Skeletal muscle satellite cell (primary cell): Measurements from ENCODE around the gene MTMR10.

ENCODE experiments used
- H3K27me3 ChIP-seq: 2 replicates; pipeline ENCODE4 v1.7.0; 2013; ENCODE audit warnings: low read length; ENCODE audit not compliant: control insufficient read depth, insufficient read depth
- H3K36me3 ChIP-seq: 2 replicates; pipeline ENCODE4 v1.7.0; 2013; ENCODE audit warnings: mild to moderate bottlenecking, control low read depth, low read length; ENCODE audit not compliant: insufficient read depth
- H3K4me1 ChIP-seq: 2 replicates; pipeline ENCODE4 v1.7.0; 2013; ENCODE audit warnings: low read length; ENCODE audit not compliant: control insufficient read depth, insufficient read depth
- H3K4me2 ChIP-seq: 2 replicates; pipeline ENCODE4 v1.7.0; 2013; ENCODE audit warnings: mild to moderate bottlenecking, low read length
- H3K4me3 ChIP-seq: 2 replicates; pipeline ENCODE4 v1.7.0; 2013; ENCODE audit warnings: low read length
- H3K9ac ChIP-seq: 2 replicates; pipeline ENCODE4 v1.7.0; 2013; ENCODE audit warnings: mild to moderate bottlenecking, low read depth, low read length, moderate library complexity
- H3K9me3 ChIP-seq: replicated peaks from 2 replicates; pipeline ENCODE4 v1.7.0; 2013; ENCODE audit warnings: mild to moderate bottlenecking, control low read depth, low read length

MTMR10 gene

DNA sequence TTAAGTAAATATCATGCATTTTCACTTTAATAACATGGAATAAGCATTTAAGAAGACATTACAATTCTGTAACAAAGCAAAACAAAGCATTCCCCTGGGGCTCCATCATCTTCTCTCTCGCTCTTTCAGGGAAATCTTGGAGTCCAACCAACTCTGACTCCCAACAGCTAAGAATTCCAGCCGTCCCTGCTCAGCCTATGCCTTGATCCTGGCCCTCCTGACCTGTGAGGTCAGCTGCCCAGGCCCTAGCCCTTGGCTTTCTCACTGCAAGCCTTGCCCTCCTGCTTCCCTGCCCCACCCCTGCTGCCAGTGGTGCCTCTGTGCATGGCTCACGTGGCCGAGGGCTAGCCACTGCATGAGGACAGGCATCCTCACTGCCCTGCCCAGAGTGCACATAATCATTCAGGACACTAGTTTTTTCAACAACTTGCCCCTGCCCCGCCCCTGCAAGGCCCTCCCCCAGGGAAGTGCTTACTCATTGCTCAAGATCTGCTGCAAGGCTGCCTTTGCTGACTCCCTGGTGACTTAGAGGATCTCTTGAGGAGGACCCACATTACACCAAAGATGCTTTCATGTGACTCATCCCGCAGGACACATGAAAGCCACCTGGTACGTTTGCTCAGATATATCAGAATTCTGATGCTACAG, 37.6 kb downstream of the MTMR10 start:
- no peak overlapping the region for H3K4me3 ChIP-seq
- H3K9me3 ChIP-seq = no peaks in the 10 kb centered on the region
- H3K36me3 ChIP-seq = peaks cover 50% of the 10 kb centered on the region
- H3K9ac ChIP-seq = no peak overlapping the region
- H3K27me3 ChIP-seq = no peaks in the 10 kb centered on the region
- H3K4me2 ChIP-seq = peak overlapping the region; percentile 31
- peaks cover 15% of the 10 kb centered on the region for H3K4me1 ChIP-seq

DNA sequence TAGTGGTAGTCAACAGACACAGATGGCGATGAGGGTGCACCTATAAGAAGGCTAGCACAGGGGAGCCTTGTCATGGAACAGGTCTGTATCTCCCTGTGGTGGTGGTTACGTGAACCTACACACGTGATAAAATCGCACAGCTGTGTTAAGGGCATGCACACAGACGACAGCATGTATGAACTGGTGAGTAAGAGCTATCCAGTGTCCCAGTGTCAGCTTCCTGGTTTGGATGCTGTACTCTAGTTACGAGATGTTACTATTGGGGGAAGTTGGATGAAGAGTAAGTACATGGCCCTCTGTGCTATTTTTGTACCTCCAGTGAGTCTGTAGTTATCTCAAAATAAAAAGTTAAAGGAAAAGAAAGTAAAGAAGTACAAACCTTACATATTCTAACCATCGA, 38.2 kb downstream of the MTMR10 start:
- H3K4me3 ChIP-seq = no peak overlapping the region
- no peaks in the 10 kb centered on the region for H3K9me3 ChIP-seq
- no peak overlapping the region for H3K4me2 ChIP-seq
- no peak overlapping the region for H3K9ac ChIP-seq
- H3K27me3 ChIP-seq = no peaks in the 10 kb centered on the region
- H3K36me3 ChIP-seq = peaks cover 48% of the 10 kb centered on the region
- peaks cover 15% of the 10 kb centered on the region for H3K4me1 ChIP-seq

DNA sequence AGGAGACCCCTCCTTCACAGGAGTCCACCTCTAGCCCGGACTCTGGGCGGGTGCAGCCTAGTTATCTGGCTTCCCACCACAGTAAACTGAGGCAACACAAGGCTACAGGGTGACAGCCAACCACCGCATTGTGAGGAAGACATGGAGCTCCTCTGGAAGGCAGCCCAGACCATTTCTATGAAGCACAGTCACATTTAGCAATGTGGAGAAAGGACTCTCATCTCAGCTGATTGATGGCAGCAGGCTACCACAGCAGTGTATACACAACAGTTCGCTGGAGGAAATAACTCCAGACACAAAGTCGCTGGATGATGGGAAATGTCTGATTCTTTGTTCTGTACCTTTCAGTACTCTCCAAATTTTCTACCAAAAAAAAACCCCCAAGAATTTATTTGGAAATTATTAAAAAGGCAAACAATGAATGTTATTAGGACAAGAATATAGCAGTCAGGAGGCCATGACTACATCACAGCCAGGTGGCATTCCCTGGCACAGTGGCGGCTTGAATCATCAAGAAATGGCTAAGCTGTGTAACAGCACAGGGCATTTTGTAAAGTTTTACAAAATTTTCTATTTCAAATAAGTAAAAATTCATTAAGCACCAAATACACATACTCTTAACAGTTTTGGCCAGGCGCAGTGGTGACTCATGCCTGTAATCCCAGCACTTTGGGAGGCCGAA, 47.6 kb downstream of the MTMR10 start:
- Histone ChIP-seq H3K4me1 (no peaks in the 10 kb centered on the region), H3K27me3 (no peaks in the 10 kb centered on the region), H3K9me3 (no peaks in the 10 kb centered on the region), H3K36me3 (peaks cover 79% of the 10 kb centered on the region), H3K9ac (no peak overlapping the region), H3K4me3 (no peak overlapping the region), H3K4me2 (no peak overlapping the region)

DNA sequence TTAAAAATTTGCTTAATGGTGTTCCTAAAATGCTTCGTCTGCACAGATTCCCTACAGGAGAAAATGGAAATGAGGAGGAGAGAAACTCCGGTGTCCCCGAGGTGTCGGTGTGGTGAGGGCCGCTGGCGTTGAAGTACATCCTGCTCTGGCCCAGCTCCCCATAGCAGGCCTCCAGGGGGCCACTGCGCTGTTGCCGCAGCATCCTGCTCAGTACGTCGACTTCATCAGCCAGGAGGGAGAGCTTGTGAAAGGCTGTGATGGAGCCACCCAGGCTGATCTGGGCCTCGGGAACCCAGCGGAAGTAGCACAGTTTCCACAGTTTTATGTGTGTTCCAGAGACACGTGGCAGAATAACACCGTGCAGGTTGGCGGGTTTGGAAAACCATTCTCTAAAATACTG, 49.9 kb downstream of the MTMR10 start:
- Histone ChIP-seq H3K36me3 (peaks cover 82% of the 10 kb centered on the region), H3K4me2 (no peak overlapping the region), H3K9me3 (no peaks in the 10 kb centered on the region), H3K4me3 (no peak overlapping the region), H3K4me1 (no peaks in the 10 kb centered on the region), H3K27me3 (no peaks in the 10 kb centered on the region), H3K9ac (no peak overlapping the region)

DNA sequence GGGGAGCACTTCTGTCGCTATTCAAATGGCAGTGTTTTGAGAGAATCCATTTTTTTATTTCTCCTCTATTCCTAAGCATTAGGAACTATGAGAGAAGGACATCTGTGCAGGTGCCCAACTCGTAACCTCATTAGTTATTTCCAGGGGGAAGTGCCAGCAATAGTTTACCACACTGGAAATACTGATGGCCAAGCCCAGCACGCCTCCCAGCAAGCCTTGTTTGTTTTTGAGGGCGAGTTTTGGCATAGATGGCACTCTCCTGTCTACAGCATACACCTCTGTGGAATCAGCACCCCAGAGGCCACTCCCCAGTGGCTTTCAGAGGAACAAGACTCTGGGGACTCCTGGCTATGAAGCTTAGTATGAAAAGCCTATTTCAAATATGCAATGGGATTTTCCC, 51.1 kb downstream of the MTMR10 start:
- Histone ChIP-seq H3K9ac (no peak overlapping the region), H3K27me3 (no peaks in the 10 kb centered on the region), H3K4me1 (no peaks in the 10 kb centered on the region), H3K4me3 (no peak overlapping the region), H3K4me2 (no peak overlapping the region), H3K36me3 (peaks cover 77% of the 10 kb centered on the region), H3K9me3 (no peaks in the 10 kb centered on the region)

DNA sequence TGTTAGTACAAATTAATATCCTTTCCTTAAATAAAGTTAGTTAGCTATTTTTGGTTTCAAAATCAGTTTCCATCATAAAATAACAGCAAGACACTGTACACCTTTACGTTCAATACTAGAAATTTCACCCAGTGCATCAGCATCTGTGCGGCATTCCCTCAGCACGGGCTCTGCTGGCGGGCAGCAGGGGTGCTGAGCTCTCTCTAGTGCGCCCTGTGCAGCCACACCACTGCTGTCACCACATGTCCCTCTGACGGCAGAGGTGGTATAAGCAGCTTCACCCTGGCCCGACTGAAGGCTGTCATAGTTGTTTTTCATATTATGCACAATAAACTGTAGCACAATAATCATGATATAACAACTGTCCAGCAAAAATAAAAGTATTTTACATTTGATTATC, 52.3 kb downstream of the MTMR10 start:
- H3K4me2 ChIP-seq = no peak overlapping the region
- H3K4me3 ChIP-seq = no peak overlapping the region
- H3K9me3 ChIP-seq = no peaks in the 10 kb centered on the region
- H3K4me1 ChIP-seq = no peaks in the 10 kb centered on the region
- no peak overlapping the region for H3K9ac ChIP-seq
- peaks cover 83% of the 10 kb centered on the region for H3K36me3 ChIP-seq
- H3K27me3 ChIP-seq = no peaks in the 10 kb centered on the region

DNA sequence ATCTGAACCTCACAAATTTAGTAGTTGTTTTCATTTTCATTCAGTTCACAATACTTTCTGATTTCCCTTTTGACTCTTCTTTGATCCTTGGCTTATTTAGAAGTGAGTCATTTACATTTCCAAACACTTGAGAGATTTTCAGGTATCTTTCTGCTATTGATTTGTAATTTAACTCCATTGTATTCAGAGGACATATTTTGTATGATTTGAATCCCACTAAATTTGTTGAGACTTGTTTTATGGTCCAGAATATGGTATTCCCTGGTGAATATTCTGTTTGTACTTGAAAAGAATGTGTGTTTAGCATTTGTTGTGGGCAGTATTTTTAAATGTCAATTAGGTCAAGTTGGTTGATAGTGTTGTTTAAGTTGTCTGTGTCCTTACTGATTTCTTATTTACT, 58.1 kb downstream of the MTMR10 start:
- Histone ChIP-seq H3K9ac (no peak overlapping the region), H3K9me3 (no peaks in the 10 kb centered on the region), H3K4me3 (no peak overlapping the region), H3K27me3 (no peaks in the 10 kb centered on the region), H3K4me2 (no peak overlapping the region), H3K36me3 (peaks cover 62% of the 10 kb centered on the region), H3K4me1 (no peaks in the 10 kb centered on the region)

DNA sequence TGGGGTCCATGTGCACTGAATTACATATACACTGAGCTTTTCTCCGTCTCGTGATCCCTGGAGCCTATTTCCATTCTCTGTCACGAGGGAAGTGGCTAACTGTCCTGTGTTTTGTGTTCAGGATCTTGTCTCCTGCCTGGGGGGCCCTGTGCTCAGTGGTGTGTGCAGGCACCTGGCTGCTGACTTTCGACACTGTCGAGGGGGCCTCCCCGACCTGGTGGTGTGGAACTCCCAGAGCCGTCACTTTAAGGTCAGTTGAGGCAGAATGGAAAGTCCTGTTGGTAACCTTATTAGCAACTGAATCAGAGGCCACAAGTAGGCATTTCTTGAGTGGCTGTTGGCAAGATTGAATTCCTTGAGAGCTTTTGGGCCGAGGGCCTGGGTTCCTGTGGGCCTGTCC, 61.0 kb downstream of the MTMR10 start:
- no peaks in the 10 kb centered on the region for H3K9me3 ChIP-seq
- H3K36me3 ChIP-seq = peaks cover 69% of the 10 kb centered on the region
- H3K4me3 ChIP-seq = no peak overlapping the region
- no peak overlapping the region for H3K9ac ChIP-seq
- no peak overlapping the region for H3K4me2 ChIP-seq
- H3K27me3 ChIP-seq = no peaks in the 10 kb centered on the region
- no peaks in the 10 kb centered on the region for H3K4me1 ChIP-seq

DNA sequence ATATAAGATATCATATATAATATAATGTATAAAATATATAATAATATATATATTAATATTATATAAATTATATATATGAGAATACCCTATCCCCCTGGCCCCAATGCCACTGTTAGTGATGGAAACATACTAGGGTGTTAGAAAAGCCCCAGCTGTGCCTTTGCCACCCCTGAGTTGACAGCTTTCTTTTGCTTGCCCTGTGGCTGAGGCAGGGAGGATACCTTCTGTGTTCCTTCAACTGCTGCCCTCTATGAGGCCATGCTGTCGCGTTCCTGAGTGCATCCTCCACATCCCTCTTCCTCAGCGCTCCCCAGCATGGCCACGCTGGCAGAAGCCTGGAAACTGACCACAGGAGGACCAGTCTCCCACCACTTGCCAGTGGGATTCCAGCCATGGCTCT, 61.4 kb downstream of the MTMR10 start:
- Histone ChIP-seq H3K4me1 (no peaks in the 10 kb centered on the region), H3K36me3 (peaks cover 69% of the 10 kb centered on the region), H3K9ac (no peak overlapping the region), H3K9me3 (no peaks in the 10 kb centered on the region), H3K4me3 (no peak overlapping the region), H3K4me2 (no peak overlapping the region), H3K27me3 (no peaks in the 10 kb centered on the region)

DNA sequence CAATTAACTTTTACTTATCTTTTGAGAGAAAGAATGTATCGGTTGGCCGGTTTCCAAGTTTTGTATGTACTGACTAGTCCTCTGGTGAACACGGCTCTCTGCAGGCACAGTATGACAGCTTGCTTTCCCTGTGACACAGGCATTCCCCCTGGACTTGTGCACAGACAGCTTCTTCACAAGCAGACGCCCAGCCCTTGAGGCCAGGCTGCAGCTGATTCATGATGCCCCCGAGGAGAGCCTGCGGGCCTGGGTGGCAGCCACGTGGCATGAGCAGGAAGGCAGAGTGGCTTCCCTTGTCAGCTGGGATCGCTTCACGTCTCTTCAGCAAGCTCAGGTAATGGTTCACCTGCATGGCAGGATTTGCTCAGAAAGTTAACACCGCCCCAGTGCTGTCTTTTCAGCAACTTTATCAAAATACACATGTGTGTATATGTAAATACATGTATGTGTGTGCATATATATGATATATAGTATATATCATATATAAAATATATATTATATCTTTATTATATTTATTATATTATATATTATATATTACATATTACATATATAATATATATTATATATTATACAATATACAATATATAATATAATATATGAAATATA, 62.3 kb downstream of the MTMR10 start:
- Histone ChIP-seq H3K36me3 (peaks cover 68% of the 10 kb centered on the region), H3K4me2 (no peak overlapping the region), H3K4me1 (no peaks in the 10 kb centered on the region), H3K4me3 (no peak overlapping the region), H3K9me3 (no peaks in the 10 kb centered on the region), H3K9ac (no peak overlapping the region), H3K27me3 (no peaks in the 10 kb centered on the region)

DNA sequence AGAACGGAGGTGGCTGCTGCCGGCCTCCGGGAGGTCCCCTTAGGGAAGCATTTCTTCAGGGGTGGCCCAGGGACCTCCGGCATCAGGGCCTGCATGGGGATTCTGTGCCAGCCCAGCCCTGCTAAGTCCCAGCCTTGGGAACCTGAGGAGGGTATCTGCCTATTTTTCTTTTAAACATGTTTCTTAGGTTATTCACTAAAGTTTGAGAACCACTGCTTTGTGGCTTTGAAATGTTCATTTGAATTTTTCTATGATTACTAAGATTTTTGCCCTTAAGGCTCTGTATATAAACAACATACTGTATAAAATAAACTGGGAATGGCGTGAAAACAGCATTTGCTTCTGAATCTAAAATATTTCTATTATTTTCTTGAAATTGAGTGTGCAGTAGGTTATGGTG, 63.4 kb downstream of the MTMR10 start:
- no peak overlapping the region for H3K4me2 ChIP-seq
- H3K4me1 ChIP-seq = peaks cover 3% of the 10 kb centered on the region
- no peaks in the 10 kb centered on the region for H3K9me3 ChIP-seq
- H3K4me3 ChIP-seq = no peak overlapping the region
- no peak overlapping the region for H3K9ac ChIP-seq
- H3K27me3 ChIP-seq = no peaks in the 10 kb centered on the region
- H3K36me3 ChIP-seq = peaks cover 67% of the 10 kb centered on the region
